RCC 7860 (cell line): ENCODE data around the gene BICDL2.
"Not testable (repeated sequence)": the region's sequence is repeated elsewhere in the genome, so short reads cannot be mapped to it uniquely, and the experiment has no call there.

Experiments used
- DNase-seq: peaks from one replicate; pipeline ENCODE4 v3.0.0-alpha.2; 2015; ENCODE audit warnings: low spot score
- FAIRE-seq: peaks from 2 replicates; lab custom pipeline; 2012; peaks lifted over from hg19 to GRCh38; lab: Jason Lieb, UNC

Gene BICDL2

DNA sequence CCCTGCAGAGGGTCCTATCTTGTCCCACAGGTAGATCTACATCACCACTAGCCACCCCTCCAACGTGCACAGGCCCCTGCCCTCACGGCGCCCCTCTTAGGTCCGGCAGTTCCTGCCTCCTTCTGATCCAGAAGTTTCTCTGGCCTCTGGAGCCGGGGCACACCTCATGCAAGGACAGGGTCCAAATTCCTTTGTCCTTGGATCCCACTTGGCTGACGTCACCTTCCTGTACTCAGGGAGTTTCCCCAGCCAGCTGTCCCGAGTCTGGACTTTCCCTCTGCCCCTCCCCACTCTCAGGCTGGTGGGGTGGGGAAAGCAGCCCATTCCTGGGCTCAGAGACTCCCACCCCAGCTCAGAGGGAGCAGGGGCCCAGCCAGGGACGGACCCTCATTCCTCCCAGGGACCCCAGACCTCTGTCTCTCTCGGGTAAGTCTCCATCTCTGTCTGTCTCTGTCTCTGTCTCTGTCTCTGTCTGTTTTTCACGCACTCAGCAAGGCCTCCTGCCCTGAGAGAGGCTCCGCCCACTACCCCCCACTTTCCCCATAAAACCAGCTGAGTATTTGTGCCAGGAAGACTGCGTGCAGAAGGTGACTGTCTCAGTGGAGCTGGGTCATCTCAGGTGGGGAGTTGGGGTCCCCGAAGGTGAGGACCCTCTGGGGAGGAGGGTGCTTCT is 28.5 kb upstream of the BICDL2 start, which contains the start of gene IL32:
Gene IL32 (plus strand): TSS at position 572 of the 673 bp plus-strand sequence. CDS start 172 bp downstream, outside the sequence.
- peak; percentile 85 for DNase-seq
- FAIRE-seq: no peak

DNA sequence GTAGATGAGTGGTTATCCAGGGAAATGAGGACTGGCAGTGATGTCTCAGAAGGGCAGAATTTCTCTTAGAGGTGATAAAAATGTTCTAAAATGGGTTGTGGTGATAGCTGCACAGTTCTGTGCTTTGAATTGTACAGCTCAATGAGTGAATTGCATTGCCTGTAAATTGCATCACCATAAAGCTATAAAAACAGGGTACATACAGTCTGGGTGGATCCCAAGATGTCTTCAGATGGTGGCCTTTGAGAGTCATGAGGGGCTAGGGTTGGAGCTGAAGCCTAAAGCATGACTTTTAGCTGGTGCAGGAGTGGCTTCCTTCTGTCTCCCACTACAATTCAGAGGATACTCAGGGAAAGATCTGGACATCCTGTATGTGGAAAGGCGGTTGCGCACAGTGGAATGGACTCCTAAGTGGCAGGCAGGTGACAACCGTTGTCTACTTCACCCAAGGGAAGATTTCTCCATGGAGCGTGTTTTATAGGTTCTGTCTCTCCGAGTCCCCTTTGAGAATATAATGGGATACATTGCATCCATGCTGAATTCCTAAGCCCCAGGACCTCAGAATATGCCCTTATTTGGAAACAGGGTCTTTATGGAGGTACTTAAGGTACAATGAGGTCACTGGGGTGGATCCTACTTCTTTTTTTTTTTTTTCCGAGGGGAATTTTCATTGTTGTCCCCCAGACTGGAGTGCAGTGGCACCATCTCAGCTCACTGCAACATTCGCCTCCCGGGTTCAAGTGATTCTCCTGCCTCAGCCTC is 27.1 kb upstream of the BICDL2 start:
- DNase-seq (no peak), FAIRE-seq (no peak)

DNA sequence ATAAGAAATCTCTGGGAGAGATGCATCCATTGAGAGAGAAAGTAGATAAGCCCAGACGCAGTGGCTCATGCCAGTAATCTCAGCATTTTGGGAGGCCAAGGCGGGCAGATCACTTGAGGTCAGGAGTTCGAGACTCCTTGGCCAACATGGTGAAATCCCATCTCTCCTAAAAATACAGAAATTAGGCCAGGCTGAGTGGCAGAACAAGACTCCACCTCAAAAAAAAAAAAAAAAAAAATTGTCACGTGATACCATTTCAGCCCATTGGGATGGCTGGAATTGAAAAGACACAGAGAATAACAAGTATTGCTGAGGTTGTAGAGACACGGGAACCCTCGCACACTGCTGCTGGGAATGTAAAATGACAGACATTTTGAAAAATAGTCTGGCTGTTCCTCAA is 25.8 kb upstream of the BICDL2 start:
- DNase-seq (no peak), FAIRE-seq (no peak)

DNA sequence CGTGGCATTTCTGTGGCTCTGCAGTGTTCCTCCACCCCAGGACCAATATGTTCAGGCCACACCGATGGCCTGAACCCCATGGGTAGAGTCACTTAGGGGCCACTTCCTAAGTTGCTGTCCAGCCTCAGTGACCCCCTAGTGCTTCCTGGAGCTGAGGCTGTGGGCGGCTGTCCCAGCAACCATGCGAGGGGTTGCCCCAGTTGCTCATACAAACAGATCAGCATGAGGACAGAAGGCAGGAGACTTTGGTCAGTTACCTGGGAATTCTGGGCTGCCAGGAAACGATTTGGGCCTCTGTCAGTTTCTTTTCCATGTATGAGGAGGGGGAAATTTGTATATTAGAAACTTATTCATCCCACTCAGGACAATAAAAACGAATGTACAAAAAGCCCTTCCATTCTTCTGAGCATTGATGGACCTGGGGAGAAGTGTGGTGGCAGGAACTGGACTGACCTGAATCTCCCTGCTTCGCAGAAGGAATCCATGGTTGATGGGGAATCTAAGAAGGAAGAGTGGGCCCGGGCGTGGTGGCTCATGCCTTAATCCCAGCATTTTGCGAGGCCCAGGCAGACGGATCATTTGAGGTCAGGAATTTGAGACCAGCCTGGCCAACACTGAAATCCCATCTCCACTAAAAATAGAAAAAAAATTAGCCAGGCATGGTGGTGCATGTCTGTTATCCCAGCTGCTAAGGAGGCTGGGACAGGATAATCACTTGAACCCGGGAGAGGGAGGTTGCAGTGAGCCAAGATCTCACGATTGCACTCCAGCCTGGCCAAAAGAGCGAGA is 23.8 kb upstream of the BICDL2 start:
- DNase-seq (no peak), FAIRE-seq (no peak)

DNA sequence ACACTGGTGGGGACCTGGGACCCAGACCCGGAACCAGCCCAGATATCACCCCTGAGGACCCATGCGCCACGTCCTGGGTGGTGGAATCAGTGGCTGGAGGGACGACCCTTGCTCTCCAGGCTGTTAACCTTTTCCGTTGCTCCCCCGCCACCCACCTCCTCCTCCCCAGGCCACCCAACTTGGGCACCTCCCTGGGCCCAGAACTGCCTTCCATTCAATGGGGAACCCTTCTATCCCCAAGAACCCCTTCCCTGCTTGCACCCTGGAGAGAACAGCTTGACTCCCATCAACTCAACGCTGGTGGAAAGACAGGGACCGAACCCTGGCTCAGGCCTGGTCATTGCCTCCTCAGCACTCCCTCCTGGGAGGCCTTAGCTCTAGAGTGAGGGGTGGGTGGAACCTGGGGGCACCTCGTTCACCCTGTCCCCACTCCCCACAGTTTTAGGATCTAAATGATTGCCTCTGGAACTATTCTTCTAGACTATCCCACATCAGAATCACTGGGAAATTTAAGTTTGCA is 23.0 kb upstream of the BICDL2 start:
- DNase-seq (no peak), FAIRE-seq (no peak)

DNA sequence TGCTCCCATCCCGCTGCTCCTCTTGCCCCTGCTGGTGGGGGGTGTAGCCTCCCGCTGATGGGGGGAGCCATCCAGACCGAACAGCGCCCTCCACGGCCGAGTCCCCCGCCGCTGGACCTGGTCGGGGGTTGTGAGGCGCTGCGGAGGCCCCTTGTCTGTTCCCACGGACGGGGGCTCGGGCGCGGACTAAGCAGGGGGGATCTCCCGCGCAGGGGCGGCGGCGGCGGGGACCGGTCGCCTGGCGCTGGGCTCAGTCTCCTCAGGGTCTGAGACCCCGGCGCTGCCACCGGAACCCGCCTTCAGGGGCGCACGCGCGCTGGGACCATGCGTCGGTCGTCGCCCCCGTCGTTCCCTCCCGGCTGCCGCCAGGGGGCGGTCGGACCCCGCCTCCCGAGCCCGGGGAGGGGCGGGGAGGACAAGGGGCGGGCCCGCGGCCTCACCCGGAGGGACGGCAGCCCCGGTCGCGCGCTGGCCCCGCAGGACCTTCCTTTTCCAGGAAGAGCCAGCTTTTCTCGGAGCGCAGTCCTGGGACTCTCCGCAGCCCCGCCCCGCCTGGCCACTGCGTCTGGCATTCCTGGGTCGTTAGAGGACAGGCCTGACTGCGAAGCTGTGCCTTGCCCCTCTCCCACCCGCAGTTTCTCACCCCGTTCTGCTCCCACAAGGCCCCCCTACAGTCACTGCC is 22.4 kb upstream of the BICDL2 start:
- no peak for FAIRE-seq
- peak; percentile 82 for DNase-seq

DNA sequence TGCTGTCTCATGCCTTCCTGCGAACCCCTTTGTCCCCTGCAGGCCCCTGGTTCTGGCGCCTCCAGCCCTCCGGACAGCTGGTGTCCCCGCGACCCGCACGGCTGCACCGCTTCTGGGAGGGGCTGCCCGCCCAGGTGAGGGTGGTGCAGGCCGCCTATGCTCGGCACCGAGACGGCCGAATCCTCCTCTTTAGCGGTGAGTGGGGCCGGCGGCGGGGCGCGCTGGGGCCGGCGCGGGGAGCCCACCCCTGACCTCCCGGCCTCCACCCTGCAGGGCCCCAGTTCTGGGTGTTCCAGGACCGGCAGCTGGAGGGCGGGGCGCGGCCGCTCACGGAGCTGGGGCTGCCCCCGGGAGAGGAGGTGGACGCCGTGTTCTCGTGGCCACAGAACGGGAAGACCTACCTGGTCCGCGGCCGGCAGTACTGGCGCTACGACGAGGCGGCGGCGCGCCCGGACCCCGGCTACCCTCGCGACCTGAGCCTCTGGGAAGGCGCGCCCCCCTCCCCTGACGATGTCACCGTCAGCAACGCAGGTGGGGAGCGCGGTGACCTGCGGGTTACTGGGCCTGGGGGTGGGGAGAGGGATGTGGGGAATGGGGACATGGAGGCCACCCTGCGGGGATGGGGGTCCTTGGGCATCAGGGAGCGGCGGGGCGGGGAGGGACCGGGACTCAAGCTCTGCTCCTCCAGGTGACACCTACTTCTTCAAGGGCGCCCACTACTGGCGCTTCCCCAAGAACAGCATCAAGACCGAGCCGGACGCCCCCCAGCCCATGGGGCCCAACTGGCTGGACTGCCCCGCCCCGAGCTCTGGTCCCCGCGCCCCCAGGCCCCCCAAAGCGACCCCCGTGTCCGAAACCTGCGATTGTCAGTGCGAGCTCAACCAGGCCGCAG is 21.6 kb upstream of the BICDL2 start:
- peak; percentile 15 for DNase-seq
- no peak for FAIRE-seq

DNA sequence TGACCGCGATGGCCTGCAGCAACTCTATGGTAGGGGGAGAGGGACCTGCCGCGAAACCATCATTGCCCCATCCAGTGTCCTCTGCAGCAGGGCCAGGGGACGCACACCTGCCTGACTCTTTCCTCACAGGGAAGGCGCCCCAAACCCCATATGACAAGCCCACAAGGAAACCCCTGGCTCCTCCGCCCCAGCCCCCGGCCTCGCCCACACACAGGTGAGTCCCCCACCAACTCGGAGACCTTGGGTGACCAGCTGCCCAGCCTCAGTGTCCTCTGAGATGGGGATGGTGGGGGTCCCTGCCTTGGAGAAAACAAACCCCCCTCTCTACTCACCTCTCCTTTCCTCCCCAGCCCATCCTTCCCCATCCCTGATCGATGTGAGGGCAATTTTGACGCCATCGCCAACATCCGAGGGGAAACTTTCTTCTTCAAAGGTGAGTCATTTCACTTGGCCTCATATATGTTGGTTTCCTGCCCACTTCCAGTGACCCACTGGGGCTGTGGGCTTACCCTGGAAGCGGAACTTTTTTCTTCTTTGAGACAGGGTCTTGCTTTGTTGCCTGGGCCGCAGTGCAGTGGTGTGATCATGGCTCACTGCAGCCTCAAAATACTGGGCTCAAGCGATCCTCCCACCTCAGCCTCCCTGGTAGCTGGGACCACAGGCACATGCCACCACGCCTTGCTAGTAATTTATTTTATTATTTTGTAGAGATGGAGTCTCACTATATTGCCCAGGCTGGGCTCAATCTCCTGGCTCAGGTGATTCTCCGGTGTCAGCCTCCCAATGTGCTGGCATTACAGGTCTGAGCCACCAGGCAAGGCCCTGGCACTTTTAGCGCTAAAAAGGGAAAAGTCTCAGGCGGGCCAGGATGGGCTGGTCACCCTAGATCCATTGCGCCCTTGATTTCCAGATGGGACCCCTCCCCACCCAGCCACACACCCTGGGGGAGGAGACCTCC is 20.7 kb upstream of the BICDL2 start:
- FAIRE-seq (no peak), DNase-seq (no peak)

DNA sequence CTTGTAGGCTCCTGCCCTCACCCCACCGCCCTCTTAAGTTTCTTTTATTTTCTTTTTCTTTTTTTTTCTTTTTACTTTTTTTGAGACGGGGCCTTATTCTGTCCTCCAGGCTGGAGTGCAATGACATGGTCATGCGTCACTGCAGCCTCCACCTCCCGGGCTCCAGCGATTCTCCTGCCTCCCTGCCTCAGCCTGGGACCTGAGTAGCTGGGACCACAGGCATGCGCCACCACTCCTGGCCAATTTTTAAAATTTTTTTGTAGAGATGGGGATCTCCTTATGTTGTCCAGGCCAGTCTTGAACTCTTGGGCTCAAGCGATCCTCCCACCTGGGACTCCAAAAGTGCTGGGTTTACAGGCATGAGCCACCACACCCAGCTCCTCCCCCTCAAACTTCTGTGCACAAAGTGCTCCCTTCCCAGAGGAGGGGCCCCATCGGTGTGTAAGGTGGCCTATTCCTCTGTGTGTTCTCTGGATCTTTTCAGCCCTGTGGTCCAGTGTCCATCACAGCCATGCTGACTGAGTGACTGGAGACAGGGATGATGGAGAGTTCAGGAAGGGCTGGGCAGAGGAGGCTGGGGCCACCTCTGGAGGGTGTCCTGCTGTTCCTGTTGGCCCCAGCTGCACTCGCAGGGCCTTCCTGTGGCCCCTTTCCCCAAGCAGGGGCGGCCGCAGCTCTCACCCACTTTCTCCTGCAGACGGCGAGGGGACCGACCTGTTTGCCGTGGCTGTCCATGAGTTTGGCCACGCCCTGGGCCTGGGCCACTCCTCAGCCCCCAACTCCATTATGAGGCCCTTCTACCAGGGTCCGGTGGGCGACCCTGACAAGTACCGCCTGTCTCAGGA is 19.8 kb upstream of the BICDL2 start:
- no peak for FAIRE-seq
- DNase-seq: no peak

DNA sequence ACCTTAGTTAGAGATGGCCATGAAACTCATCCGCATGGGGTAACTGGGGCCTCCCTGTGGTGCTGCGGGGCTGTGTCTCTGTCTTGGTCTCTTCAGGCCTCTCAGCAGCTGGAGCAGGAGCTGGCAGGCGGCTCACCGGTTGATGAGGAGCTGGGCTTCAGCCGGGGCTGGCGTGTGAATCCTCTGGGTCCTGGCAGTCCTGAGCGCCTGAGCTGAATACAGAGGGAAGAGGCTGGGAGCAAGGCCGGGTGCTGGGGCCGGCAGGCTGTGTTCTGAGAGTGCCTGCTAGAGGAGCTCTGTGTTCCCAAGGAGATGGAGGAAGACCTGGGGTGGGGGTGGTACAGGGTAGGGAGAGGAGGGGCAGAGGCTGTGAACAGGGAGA is 19.0 kb upstream of the BICDL2 start:
- FAIRE-seq: not testable (repeated sequence)

DNA sequence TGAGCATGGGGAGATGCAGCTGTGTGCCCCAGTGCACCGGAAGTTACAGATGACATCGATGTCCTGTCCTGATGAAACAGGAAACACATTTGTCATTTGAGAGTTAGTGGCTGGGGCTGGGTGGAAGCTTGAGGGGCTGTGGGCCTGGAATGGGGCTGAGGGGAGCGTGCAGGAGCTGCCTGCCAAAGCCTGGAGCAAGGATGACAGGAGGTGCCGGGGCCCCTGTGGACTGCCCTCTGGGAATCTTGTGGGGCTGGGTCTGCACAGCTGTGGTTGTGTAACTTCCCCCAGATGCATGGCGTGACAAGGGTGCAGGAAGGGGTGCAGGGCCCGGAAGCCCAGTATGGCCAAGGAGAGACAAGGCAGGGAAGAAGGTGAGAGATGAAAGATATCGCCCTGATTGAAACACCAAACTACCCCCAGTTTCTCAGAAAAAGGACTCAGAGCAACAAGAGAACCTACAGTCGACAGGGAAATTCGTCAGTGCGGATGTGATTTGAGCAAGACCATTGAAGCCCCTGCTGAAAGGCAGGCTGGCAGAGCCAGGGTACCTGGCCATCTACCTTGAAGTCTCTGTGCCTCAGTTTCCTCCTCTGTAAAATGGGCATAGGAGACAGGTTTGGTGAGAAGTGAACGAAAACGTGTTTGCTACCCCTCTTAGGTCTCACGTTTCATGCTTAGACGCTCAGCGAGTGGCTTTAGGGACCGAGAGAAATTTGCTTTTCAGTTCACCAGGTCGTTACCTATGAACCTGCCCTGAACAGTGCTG is 18.4 kb upstream of the BICDL2 start:
- FAIRE-seq (no peak), DNase-seq (no peak)

More for the DNA sequence above, 19.0 kb upstream of the BICDL2 start:
- DNase-seq: not testable (repeated sequence)

DNA sequence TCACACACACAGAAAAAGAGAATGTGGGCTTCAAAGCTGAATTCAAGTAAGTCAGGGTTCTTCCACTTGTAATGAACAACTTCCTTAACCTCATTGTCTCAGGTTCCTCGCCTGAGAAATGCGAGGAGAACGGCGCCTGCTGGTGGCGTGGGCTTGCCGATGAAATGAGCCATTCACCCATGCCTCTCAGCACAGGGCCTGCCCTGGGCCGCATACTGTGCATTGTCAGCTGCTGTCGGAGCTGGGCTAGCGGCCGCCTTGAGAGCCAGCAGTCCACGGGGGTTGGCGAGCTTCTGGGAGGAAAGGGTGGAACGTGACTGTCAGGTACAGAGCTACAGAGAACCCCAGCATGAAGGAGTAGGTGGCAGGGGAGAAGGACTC is 16.6 kb upstream of the BICDL2 start:
- DNase-seq, FAIRE-seq: not testable (repeated sequence)

DNA sequence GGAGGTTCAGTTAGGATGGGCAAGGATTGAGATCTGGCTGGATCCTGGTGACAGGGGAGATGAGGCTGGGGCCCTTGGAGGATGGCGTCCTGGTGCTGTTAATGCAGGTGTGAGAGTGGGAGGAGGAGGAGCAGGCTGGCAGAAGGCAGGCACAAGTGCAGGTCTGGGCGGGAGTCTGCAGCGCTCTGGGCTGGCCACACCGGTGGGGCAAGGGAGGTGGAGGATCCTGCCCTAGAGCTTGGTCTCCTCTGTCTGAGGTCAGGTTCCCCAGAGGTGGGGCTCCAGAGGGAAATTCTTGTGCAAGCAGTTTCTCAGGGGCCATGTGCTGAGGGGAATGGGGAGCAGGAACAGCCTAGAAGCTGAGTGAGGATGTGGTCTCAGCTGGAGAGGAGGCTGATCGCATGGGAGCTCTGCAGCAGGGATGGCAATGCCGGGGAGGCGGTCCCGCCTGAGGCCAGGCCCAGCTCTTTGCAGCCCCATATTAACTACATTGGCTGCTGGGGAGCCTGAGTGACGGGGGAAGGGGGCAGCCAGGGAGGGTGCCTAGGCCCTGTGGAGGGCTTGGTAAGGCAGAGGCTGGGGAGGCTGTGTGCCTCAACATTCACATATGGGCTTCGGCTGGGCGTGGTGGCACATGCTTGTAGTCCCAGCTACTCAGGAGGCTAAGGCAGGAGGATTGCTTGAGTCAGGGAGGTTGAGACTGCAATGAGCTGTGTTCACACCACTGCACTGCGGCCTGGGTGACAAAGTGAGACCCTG is 16.0 kb upstream of the BICDL2 start:
- DNase-seq, FAIRE-seq: not testable (repeated sequence)

DNA sequence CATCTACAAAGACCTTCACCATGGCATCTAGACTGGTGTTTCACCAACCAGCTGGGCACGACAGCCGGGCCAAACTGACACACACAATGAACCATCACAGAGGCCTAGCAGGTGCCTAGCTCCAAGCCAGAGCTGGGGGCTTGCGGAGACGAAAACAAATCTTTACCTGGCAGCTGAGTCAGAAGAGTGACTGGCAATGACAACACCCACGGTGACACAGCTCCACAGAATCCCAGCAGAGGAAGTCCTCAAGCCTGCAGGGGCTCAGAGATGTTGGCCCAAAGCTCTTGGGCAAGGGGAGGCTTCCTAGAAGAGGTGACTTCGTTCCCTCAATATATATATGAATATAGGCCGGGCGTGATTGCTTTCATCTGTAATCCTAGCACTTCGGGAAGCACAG is 14.8 kb upstream of the BICDL2 start:
- DNase-seq: no peak
- FAIRE-seq: no peak

DNA sequence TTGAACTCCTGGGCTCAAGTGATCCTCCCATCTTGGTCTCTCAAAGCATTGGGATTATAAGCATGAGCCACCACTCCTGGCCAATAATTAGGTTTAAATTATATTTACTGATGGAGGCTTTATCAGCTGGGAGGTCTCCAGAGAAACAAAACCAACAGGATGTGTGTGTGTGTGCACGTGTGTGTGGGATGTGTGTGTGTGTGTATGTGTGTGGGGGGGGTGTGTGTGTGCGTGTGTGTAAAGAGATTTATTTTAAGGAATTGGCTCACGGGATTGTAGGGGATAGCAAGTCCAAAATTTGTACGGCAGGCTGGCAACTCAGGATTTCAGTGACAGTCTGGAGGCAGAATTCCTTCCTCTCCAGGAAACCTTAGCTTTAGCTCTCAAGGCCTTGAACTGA is 14.3 kb upstream of the BICDL2 start:
- FAIRE-seq (no peak), DNase-seq (no peak)

DNA sequence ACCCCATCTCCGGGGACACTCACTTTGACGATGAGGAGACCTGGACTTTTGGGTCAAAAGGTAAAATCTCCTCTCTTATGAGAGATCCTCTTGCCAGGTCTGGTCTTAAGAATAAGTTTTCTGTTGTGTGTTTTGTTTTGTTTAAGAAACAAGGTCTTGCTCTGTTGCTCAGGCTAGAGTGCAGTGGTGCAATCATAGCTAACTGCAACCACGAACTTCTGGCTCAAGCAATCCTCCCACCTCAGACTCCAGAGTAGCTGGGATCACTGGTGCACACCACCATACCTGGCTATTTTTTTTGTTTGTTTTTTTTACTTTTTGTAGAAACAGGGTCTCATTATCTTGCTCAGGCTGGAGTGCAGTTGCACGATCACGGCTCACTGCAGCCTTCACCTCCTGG is 13.7 kb upstream of the BICDL2 start:
- FAIRE-seq (no peak), DNase-seq (no peak)
